HepG2 (cell line): ENCODE results near the gene ACAP1. TPM values are rescaled to one million over a fixed set of nuclear protein-coding genes. Genes with fewer than 3 reads are reported as not detected.
A peak's percentile ranks its signal among the peaks of the same experiment; 100 is the strongest.

Experiments
- FOSL2 ChIP-seq: sonication (generic); formaldehyde crosslinking; IDR thresholded peaks from 2 replicates; pipeline ENCODE4 v1.4.0; 2020; ENCODE audit warnings: missing genetic modification reagents
- GPN1 ChIP-seq: sonication (generic); formaldehyde crosslinking; IDR thresholded peaks from 2 replicates; pipeline ENCODE4 v1.5.1; 2020; ENCODE audit warnings: missing genetic modification reagents, borderline replicate concordance
- HNRNPK ChIP-seq: fragments of 200-400 bp; formaldehyde crosslinking; IDR thresholded peaks from 2 replicates; pipeline ENCODE4 v1.6.1; 2018; ENCODE audit warnings: low read length, low read depth, moderate library complexity, mild to moderate bottlenecking; ENCODE audit not compliant: poor library complexity, severe bottlenecking
- ISL2 ChIP-seq: sonication (generic); formaldehyde crosslinking; IDR thresholded peaks from 2 replicates; pipeline ENCODE4 v1.5.0; 2020; ENCODE audit warnings: missing genetic modification reagents
- KDM2A ChIP-seq: sonication (generic); formaldehyde crosslinking; IDR thresholded peaks from 2 replicates; pipeline ENCODE4 v1.4.0; 2020; ENCODE audit warnings: low read depth, missing genetic modification reagents, borderline replicate concordance
- MED8 ChIP-seq: sonication (generic); formaldehyde crosslinking; IDR thresholded peaks from 2 replicates; pipeline ENCODE4 v1.8.1; 2023; ENCODE audit warnings: mild to moderate bottlenecking, missing genetic modification reagents; ENCODE audit not compliant: insufficient replicate concordance
- NFE2 ChIP-seq: sonication (generic); formaldehyde crosslinking; IDR thresholded peaks from 2 replicates; pipeline ENCODE4 v1.4.0; 2020; ENCODE audit warnings: missing genetic modification reagents
- NR1H2 ChIP-seq: sonication (generic); formaldehyde crosslinking; IDR thresholded peaks from 2 replicates; pipeline ENCODE4 v1.8.1; 2022; ENCODE audit warnings: low read depth, missing genetic modification reagents, borderline replicate concordance
- REPIN1 ChIP-seq: sonication (generic); formaldehyde crosslinking; IDR thresholded peaks from 2 replicates; pipeline ENCODE4 v1.8.0; 2022; ENCODE audit warnings: missing genetic modification reagents, low read depth, mild to moderate bottlenecking, borderline replicate concordance
- RFXAP ChIP-seq: sonication (generic); formaldehyde crosslinking; IDR thresholded peaks from 2 replicates; pipeline ENCODE4 v1.4.0; 2020; ENCODE audit warnings: missing genetic modification reagents, borderline replicate concordance
- SP2 ChIP-seq: sonication (generic); formaldehyde crosslinking; IDR thresholded peaks from 2 replicates; pipeline ENCODE4 v1.5.1; 2020; ENCODE audit warnings: mild to moderate bottlenecking, missing genetic modification reagents
- SRF ChIP-seq: IDR thresholded peaks from 2 replicates; pipeline ENCODE4 v1.6.1; 2011; ENCODE audit warnings: mild to moderate bottlenecking, low read depth, low read length, moderate library complexity
- TAF1 ChIP-seq: sonication (generic); formaldehyde crosslinking; IDR thresholded peaks from 2 replicates; pipeline ENCODE4 v1.4.0; 2020; ENCODE audit warnings: missing genetic modification reagents
- ZMYM4 ChIP-seq: sonication (generic); formaldehyde crosslinking; IDR thresholded peaks from 2 replicates; pipeline ENCODE4 v1.8.1; 2023; ENCODE audit warnings: mild to moderate bottlenecking, missing genetic modification reagents
- ZNF550 ChIP-seq: sonication (generic); formaldehyde crosslinking; IDR thresholded peaks from 2 replicates; pipeline ENCODE4 v1.4.0; 2020; ENCODE audit warnings: mild to moderate bottlenecking, missing genetic modification reagents, borderline replicate concordance
- ZNF564 ChIP-seq: sonication (generic); formaldehyde crosslinking; IDR thresholded peaks from 2 replicates; pipeline ENCODE4 v1.8.1; 2023; ENCODE audit warnings: mild to moderate bottlenecking, missing genetic modification reagents
- ZNF788 ChIP-seq: sonication (generic); formaldehyde crosslinking; IDR thresholded peaks from 2 replicates; pipeline ENCODE4 v1.5.0; 2020; ENCODE audit warnings: mild to moderate bottlenecking, missing genetic modification reagents, borderline replicate concordance
- polyA plus RNA-seq, 8 experiments: library from polyadenylated mRNA; depleted of rRNA in 3 of 8; stranded (reverse) in 7 of 8; unstranded in 1 of 8; fragments of >200 nt; fragmentation: Illumina TruSeq in 4 of 8; extraction: Trizol in 4 of 8; gene quantifications; 2 replicates each; pipeline versions ENCODE4 v1.2.1 to v1.2.3, GENCODE V29; 2011 to 2016; ENCODE audit warnings: low read depth in 4 of 8, missing spikeins in 1 of 8, mixed read lengths in 1 of 8; ENCODE audit not compliant: insufficient read depth in 1 of 8
- total RNA-seq, 5 experiments: library from RNA; depleted of rRNA; stranded (reverse); fragments of >200 nt; fragmentation: Illumina TruSeq; extraction: Trizol; gene quantifications; 2 replicates each; pipeline ENCODE4 v1.2.3, GENCODE V29; 2016; ENCODE audit warnings: low read depth in 1 of 5
- TF ChIP-seq, protein P1 (sequence below): sonication (generic); formaldehyde crosslinking; IDR thresholded peaks from 2 replicates; pipeline ENCODE4 v1.5.0; 2020; ENCODE audit warnings: mild to moderate bottlenecking, missing genetic modification reagents, moderate library complexity
- TF ChIP-seq, protein P2 (sequence below): sonication (generic); formaldehyde crosslinking; IDR thresholded peaks from 2 replicates; pipeline ENCODE4 v1.8.1; 2023; ENCODE audit warnings: mild to moderate bottlenecking, inconsistent platforms, moderate library complexity, missing genetic modification reagents, borderline replicate concordance
- TF ChIP-seq, protein P3 (sequence below): sonication (generic); formaldehyde crosslinking; IDR thresholded peaks from 2 replicates; pipeline ENCODE4 v1.5.0; 2020; ENCODE audit warnings: missing genetic modification reagents
- TF ChIP-seq, protein P4 (sequence below): sonication (generic); formaldehyde crosslinking; IDR thresholded peaks from 2 replicates; pipeline ENCODE4 v1.8.0; 2022; ENCODE audit warnings: missing genetic modification reagents, mild to moderate bottlenecking, borderline replicate concordance

The ACAP1 gene
- total and polyA plus RNA-seq, 2 of the 13 experiments (the other 11 are each of a cell fraction or from before 2014, with no cell fraction given) = 1.3 to 2.5 TPM

DNA sequence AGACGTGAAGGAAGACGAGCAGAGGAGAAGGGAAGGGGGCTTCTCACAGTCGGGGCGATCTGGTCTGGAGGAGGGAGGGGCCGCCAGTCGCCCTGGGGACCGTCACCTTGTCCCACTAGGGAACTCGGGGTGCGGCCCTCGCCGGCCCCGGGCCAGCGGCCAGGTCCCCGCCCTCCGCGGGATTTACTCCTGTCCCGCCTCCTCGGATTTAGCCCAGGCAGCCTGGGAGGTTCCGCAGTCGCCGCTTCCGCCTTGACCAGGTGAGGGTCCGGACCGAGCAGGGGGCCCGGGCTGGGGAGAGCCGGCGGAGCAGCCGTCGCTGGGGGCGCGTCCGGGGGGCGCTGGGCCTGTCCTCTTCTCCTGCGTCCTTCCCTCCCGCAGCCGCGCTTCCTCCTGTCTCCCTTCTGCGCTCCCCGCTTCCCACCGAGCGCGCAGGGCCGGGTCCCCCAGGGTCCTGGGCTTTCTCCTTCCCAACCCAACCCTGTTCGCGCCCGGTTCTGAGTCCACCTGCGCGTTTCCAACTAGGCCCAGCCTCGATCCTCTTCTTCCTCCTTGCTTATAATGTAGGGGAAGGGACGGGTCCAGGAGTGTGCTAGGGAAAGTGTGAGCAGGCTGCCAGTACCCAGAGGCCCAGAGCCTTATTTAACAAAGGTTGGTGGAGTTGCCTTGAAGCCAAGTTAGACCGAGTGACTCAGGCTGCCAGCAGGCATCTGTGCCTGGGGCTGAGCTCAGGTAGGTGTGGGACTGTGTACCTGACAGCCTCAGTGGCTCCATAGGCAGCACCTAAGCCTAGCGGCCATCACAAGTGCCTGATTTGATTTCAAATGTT lies 44.7 kb downstream of the ACAP1 start, which contains the start of gene TNK1 (continued):
- TF ChIP-seq, protein P1, sequence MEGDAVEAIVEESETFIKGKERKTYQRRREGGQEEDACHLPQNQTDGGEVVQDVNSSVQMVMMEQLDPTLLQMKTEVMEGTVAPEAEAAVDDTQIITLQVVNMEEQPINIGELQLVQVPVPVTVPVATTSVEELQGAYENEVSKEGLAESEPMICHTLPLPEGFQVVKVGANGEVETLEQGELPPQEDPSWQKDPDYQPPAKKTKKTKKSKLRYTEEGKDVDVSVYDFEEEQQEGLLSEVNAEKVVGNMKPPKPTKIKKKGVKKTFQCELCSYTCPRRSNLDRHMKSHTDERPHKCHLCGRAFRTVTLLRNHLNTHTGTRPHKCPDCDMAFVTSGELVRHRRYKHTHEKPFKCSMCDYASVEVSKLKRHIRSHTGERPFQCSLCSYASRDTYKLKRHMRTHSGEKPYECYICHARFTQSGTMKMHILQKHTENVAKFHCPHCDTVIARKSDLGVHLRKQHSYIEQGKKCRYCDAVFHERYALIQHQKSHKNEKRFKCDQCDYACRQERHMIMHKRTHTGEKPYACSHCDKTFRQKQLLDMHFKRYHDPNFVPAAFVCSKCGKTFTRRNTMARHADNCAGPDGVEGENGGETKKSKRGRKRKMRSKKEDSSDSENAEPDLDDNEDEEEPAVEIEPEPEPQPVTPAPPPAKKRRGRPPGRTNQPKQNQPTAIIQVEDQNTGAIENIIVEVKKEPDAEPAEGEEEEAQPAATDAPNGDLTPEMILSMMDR (CRISPR knock-in tag) = no peak
- TF ChIP-seq NFE2 = no peak
- peak; percentile 73; the same call in 1 of the 2 replicates for TF ChIP-seq ZMYM4 (CRISPR knock-in tag)
- TF ChIP-seq, protein P2, sequence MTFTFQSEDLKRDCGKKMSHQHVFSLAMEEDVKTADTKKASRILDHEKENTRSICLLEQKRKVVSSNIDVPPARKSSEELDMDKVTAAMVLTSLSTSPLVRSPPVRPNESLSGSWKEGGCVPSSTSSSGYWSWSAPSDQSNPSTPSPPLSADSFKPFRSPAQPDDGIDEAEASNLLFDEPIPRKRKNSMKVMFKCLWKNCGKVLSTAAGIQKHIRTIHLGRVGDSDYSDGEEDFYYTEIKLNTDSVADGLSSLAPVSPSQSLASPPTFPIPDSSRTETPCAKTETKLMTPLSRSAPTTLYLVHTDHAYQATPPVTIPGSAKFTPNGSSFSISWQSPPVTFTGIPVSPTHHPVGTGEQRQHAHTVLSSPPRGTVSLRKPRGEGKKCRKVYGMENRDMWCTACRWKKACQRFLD (CRISPR knock-in tag) = no peak
- TF ChIP-seq MED8 (CRISPR knock-in tag) = peak; percentile 46
- no peak for TF ChIP-seq RFXAP (CRISPR knock-in tag)
- TF ChIP-seq ZNF550 = no peak
- TF ChIP-seq REPIN1 (CRISPR knock-in tag) = no peak
- no peak for TF ChIP-seq NR1H2
- TF ChIP-seq SP2 (CRISPR knock-in tag) = no peak
- no peak for TF ChIP-seq GPN1 (CRISPR knock-in tag)
- peak; percentile 73 for TF ChIP-seq TAF1
- TF ChIP-seq, protein P3, sequence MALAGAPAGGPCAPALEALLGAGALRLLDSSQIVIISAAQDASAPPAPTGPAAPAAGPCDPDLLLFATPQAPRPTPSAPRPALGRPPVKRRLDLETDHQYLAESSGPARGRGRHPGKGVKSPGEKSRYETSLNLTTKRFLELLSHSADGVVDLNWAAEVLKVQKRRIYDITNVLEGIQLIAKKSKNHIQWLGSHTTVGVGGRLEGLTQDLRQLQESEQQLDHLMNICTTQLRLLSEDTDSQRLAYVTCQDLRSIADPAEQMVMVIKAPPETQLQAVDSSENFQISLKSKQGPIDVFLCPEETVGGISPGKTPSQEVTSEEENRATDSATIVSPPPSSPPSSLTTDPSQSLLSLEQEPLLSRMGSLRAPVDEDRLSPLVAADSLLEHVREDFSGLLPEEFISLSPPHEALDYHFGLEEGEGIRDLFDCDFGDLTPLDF (CRISPR knock-in tag) = no peak
- peak; percentile 46; the same call in 1 of the 2 replicates for TF ChIP-seq ISL2
- TF ChIP-seq, protein P4, sequence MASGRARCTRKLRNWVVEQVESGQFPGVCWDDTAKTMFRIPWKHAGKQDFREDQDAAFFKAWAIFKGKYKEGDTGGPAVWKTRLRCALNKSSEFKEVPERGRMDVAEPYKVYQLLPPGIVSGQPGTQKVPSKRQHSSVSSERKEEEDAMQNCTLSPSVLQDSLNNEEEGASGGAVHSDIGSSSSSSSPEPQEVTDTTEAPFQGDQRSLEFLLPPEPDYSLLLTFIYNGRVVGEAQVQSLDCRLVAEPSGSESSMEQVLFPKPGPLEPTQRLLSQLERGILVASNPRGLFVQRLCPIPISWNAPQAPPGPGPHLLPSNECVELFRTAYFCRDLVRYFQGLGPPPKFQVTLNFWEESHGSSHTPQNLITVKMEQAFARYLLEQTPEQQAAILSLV = peak; percentile 18; the same call in 1 of the 2 replicates
- TF ChIP-seq KDM2A = peak; percentile 56; the same call in 1 of the 2 replicates
- TF ChIP-seq HNRNPK = peak; percentile 20
- no peak for TF ChIP-seq FOSL2 (CRISPR knock-in tag)
- no peak for TF ChIP-seq SRF
- no peak for TF ChIP-seq ZNF564 (CRISPR knock-in tag)
- TF ChIP-seq ZNF788 (CRISPR knock-in tag) = no peak
